Parathyroid adenoma (tissue), 2 donors: Measurements from ENCODE around the gene PTPRD.

Source experiments
- H2AFZ ChIP-seq: fragments of 300-600 bp; sonication (generic); one replicate; pipeline ENCODE4 v1.7.0; 2017; ENCODE audit warnings: antibody characterized with exemption, mild to moderate bottlenecking
- H3K27ac ChIP-seq: fragments of 300-600 bp; sonication (generic); one replicate; pipeline ENCODE4 v1.7.0; 2017
- H3K27me3 ChIP-seq: fragments of 300-600 bp; sonication (generic); one replicate; pipeline ENCODE4 v1.7.0; 2017; ENCODE audit warnings: low read length; ENCODE audit not compliant: control insufficient read depth, insufficient read depth
- H3K36me3 ChIP-seq: fragments of 300-600 bp; sonication (generic); one replicate; pipeline ENCODE4 v1.7.0; 2017; ENCODE audit warnings: low read length; ENCODE audit not compliant: control insufficient read depth, insufficient read depth
- H3K4me1 ChIP-seq: fragments of 300-600 bp; sonication (generic); one replicate; pipeline ENCODE4 v1.7.0; 2017; ENCODE audit warnings: control low read depth
- H3K4me2 ChIP-seq: fragments of 300-600 bp; sonication (generic); one replicate; pipeline ENCODE4 v1.7.0; 2017; ENCODE audit warnings: low read length
- H3K4me3 ChIP-seq: fragments of 300-600 bp; sonication (generic); one replicate; pipeline ENCODE4 v1.7.0; 2017; ENCODE audit warnings: low read depth, low read length
- H3K79me2 ChIP-seq: fragments of 300-600 bp; sonication (generic); one replicate; pipeline ENCODE4 v1.7.0; 2017; ENCODE audit warnings: control low read depth
- H3K9ac ChIP-seq: fragments of 300-600 bp; sonication (generic); one replicate; pipeline ENCODE4 v1.7.0; 2017; ENCODE audit warnings: mild to moderate bottlenecking
- H3K9me3 ChIP-seq: fragments of 300-600 bp; sonication (generic); one replicate; pipeline ENCODE4 v1.7.0; 2017; ENCODE audit warnings: low read length; ENCODE audit not compliant: control insufficient read depth
- CTCF ChIP-seq: fragments of 300-600 bp; sonication (generic); IDR thresholded peaks from one replicate; pipeline ENCODE4 v1.7.0; 2017; ENCODE audit warnings: antibody characterized with exemption, mild to moderate bottlenecking
- donor health status: primary hyperparathyroidism.

Gene PTPRD

GRCh38 chr9:8917956-8918739 is 1694.7 kb downstream of the PTPRD start:
- no peak overlapping the region for H3K4me3 ChIP-seq
- no peak for TF ChIP-seq CTCF
- no peaks in the 10 kb centered on the region for H3K79me2 ChIP-seq
- no peak overlapping the region for H2AFZ ChIP-seq
- no peaks in the 10 kb centered on the region for H3K27me3 ChIP-seq
- H3K27ac ChIP-seq: no peak overlapping the region
- no peaks in the 10 kb centered on the region for H3K4me1 ChIP-seq
- no peaks in the 10 kb centered on the region for H3K36me3 ChIP-seq
- no peak overlapping the region for H3K9ac ChIP-seq
- H3K9me3 ChIP-seq: no peaks in the 10 kb centered on the region
- no peak overlapping the region for H3K4me2 ChIP-seq

- no peak overlapping the region for H3K27ac ChIP-seq
- no peak overlapping the region for H2AFZ ChIP-seq
- TF ChIP-seq CTCF: no peak
- H3K9me3 ChIP-seq: no peaks in the 10 kb centered on the region
- no peaks in the 10 kb centered on the region for H3K79me2 ChIP-seq
- no peaks in the 10 kb centered on the region for H3K4me1 ChIP-seq
- no peak overlapping the region for H3K4me3 ChIP-seq
- no peak overlapping the region for H3K9ac ChIP-seq
- no peak overlapping the region for H3K4me2 ChIP-seq
- no peaks in the 10 kb centered on the region for H3K36me3 ChIP-seq
- H3K27me3 ChIP-seq: no peaks in the 10 kb centered on the region
These were observed 1696.0 kb downstream of the PTPRD start for GRCh38 chr9:8916771-8917170.

- Histone ChIP-seq H3K27me3 (no peaks in the 10 kb centered on the region), H3K9me3 (no peaks in the 10 kb centered on the region), H3K27ac (no peak overlapping the region), H3K4me2 (no peak overlapping the region), H3K79me2 (no peaks in the 10 kb centered on the region), H3K4me3 (no peak overlapping the region), H2AFZ (no peak overlapping the region), H3K9ac (no peak overlapping the region), H3K4me1 (no peaks in the 10 kb centered on the region), H3K36me3 (no peaks in the 10 kb centered on the region)
- TF ChIP-seq CTCF: no peak
These were observed 1704.9 kb downstream of the PTPRD start for GRCh38 chr9:8907868-8908267.

- TF ChIP-seq CTCF: no peak
- H3K27ac ChIP-seq: no peak overlapping the region
These were observed 1707.1 kb downstream of the PTPRD start for GRCh38 chr9:8905731-8906130.

More at GRCh38 chr9:8905731-8906130, 1707.1 kb downstream of the PTPRD start:
- Histone ChIP-seq H3K4me3 (no peak overlapping the region), H2AFZ (no peak overlapping the region), H3K9ac (no peak overlapping the region), H3K36me3 (no peaks in the 10 kb centered on the region), H3K4me1 (no peaks in the 10 kb centered on the region), H3K79me2 (no peaks in the 10 kb centered on the region), H3K9me3 (no peaks in the 10 kb centered on the region), H3K27me3 (no peaks in the 10 kb centered on the region), H3K4me2 (no peak overlapping the region)
